ENCODE data around the gene FAM3A.

Gene FAM3A

GRCh38 chrX:154458116-154458953 lies 57.7 kb downstream of the FAM3A start, which contains the start of gene PLXNA3:
PLXNA3 (plus strand) TSS chrX:154458281; CDS start chrX:154460184, 1,903 bp downstream.
- peak; percentile 79 for DNase-seq

GRCh38 chrX:154457491-154458115 lies 58.4 kb downstream of the FAM3A start:
- DNase-seq: peak; percentile 84

All from DMS53 (cell line).